GM18909 (cell line): ENCODE measurements around the gene UCKL1.
"Not testable (repeated sequence)": the region's sequence is repeated elsewhere in the genome, so short reads cannot be mapped to it uniquely, and the experiment has no call there.

Experiments used
- ATAC-seq: cut with Tn5 transposase; IDR thresholded peaks from one replicate; pipeline ENCODE4 v1.9.1; 2021; ENCODE audit warnings: mild to moderate bottlenecking; ENCODE audit not compliant: unreplicated experiment, poor library complexity

UCKL1 gene

DNA sequence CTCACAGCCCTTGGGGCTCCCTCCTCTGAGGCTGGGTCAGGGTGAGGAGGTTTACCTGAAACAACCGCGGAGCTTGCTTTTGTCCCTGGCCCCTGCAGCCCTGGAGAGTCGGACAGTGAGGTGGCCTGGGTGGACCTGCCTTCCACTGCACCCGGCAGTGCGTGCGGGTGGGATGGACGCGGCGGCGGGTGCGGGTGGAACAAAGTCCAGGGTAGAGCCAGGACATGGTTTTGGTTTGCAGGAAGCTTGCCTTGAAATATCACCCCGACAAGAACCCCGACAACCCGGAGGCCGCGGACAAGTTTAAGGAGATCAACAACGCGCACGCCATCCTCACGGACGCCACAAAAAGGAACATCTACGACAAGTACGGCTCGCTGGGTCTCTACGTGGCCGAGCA is 27.1 kb downstream of the UCKL1 start:
- no peak for ATAC-seq

DNA sequence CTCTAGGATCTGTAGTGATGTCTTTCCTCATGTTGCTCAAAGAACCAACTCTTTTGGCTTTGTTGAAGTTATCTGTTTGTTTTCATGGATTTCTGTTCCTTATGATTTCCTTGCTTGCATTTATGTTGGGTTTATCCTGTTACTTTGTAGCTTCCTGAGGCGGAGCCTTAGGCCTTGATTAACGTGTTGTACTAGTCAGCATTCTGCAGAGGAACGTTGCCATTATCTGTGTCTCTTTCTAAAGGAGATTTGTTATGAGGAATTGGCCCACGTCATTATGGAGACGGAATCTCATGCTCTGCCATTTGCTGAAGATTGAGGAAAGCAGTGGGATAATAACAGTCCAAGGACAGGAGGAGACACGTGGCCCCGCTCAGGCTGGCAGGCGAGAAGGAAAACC is 29.9 kb downstream of the UCKL1 start:
- no peak for ATAC-seq

DNA sequence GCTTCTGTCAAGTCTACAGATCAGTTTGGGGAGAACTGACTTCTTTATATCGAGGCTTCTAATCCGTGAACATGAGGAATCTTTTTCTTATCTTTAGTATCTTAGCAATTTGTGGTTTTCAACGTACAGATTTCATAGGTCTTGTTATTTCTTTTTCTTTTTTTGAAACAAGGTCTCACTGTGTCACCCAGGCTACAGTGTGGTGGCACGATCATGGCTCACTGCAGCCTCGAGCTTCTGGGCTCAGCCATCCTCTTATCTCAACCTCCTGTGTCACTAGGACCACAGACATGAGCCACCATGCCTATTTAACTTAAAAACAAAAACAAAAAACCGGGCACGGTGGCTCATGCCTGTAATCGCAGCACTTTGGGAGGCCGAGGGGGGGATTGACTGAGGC is 32.0 kb downstream of the UCKL1 start:
- ATAC-seq = no peak

DNA sequence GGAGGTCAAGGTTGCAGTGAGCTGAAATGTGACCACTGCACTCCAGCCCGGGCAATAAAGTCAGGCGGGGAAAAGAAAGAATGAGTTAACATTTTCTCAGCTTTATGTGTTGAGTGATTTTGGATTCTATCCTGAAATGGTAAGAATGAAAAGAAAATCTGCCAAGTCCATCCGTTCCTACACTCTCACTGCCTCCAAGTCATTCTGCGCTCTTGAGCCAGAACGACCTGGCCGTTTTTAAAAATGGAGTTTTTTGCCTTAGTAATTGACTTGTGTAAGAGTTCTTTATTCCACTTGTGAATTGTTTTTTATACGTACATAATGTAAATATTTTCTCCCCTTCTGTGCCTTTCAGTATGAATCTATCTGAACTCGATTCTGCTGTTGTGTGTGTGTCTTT is 32.6 kb downstream of the UCKL1 start:
- no peak for ATAC-seq

DNA sequence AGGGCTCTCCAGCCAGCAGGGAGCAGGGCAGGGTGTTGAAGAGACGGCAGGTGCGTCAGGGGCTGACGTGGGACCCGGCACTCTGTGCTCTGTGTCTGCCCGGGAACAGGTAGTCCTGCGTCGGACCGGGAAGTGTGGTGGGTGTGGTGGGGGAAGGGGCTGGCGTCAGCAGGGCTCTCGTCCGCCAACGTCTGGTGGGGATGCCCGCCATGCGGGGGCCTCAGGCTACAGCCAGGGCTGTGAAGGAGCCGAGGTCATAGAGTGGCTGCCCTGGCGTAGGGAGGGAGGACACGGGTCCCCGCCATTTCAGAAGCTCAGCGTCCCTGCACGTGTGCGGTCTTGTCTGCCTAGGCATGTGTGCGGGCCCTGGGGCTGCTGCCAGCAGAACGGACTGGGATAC is 36.0 kb downstream of the UCKL1 start:
- ATAC-seq = no peak

DNA sequence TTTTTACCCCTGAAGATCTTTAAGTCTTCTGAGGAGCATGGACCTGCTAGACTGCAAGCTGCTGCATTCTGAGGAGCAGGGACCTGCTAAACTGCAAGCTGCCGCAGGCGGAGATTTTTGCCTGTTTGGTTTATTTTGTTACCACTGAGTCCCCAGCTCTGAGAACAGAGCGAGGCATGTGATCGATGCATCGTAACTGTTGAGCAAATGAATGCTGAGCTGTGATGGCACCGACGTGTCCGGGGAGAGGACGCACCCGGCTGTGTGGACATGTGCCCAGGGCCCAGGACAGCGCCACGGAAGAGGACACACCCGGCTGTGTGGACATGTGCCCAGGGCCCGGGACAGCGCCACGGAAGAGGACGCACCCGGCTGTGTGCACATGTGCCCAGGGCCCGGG is 37.1 kb downstream of the UCKL1 start:
- no peak for ATAC-seq

DNA sequence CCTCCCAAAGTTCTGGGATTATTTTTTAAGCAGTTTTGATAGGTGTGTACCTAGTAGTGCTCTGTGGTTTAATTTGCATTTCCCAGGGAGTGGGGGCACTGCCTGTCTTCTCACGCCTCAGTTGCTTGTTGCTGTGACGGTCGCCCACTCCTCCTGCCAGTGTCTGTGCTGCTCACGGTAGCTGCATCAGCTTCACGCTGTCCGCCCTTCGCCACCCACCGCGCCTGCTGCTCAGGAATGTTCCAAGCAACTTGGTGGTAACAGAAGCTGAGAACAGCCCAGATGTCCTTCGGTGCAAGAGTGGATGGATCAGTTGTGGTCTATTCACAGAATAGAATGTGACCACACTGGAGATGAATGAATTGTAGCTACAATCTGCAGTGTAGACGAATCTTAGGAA is 38.4 kb downstream of the UCKL1 start:
- ATAC-seq = no peak

DNA sequence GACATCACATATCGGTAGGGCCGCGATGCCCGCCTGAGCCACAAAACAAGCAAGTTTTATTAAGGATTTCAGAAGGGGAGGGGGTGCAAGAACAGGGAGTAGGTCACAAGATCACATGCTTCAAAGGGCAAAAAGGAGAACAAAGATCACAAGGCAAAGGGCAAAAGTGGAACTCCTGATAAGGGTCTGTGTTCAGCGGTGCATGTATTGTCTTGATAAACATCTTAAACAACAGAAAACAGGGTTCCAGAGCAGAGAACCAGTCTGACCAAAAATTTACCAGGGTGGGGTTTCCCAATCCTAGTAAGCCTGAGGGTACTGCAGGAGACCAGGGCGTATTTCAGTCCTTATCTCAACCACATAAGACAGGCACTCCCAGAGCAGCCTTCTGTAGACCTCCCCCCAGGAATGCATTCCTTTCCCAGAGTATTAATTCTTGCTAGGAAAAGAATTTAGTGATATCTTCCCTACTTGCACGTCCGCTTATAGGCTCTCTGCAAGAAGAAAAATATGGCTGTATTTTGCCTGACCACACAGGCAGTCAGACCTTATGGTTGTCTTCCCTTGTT is 39.8 kb downstream of the UCKL1 start:
- ATAC-seq = not testable (repeated sequence)

DNA sequence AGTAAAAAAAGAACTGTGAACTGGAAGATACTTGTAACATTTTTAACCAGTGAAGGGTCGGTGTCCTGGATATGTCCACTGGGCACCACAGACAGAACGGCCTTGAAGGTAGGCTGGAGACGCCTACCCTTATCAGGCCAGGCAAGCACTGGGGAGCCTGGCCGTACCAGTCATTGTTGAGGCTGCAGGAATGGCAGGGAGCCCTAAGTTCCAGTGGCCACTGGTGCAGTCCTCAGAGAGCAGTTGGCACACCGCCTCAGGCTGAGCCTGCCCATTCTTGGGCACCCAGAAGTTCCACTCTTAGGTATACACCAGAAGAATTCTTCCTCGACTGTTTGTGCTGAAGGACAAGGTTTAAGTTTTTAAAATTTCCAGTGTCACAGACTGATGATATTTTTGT is 40.7 kb downstream of the UCKL1 start:
- no peak for ATAC-seq

DNA sequence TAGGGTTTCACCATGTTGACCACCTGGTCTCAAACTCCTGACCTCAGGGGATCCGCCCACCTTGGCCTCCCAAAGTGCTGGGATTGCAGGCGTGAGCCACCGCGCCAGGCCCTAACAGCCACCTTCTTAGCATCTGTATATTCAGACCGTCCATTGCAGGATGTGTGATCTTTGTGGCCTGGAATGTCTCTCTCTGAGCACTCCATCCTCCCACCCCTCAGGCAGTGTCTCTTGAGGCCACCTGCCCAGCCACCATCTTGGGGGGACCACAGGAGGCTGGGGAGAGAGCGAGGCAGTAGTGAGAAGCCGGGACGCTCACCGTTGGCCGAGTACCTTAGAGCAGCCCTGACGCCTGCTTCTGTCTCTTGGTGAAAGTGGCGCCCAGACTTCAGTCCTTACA is 42.4 kb downstream of the UCKL1 start:
- ATAC-seq = no peak

DNA sequence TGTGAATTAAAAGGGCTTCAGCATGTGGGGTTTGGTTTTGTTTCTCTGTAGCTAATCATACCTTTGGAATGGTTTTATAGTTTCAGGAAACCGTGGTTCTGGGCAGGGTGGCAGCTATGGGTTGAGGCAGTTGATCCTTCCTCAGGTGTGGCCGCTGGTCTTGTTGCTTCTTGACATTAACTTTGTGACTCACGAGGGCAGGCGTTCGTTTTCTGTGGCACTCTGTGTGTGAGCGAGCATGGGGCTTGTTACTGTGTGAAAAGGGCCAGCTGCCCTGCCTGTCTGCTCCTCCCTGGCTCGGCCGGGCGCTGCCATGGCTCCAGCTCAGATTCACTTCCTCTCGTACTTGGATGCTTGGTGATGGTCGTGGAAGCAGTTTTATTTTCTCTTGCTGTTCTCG is 45.0 kb downstream of the UCKL1 start:
- ATAC-seq = no peak

DNA sequence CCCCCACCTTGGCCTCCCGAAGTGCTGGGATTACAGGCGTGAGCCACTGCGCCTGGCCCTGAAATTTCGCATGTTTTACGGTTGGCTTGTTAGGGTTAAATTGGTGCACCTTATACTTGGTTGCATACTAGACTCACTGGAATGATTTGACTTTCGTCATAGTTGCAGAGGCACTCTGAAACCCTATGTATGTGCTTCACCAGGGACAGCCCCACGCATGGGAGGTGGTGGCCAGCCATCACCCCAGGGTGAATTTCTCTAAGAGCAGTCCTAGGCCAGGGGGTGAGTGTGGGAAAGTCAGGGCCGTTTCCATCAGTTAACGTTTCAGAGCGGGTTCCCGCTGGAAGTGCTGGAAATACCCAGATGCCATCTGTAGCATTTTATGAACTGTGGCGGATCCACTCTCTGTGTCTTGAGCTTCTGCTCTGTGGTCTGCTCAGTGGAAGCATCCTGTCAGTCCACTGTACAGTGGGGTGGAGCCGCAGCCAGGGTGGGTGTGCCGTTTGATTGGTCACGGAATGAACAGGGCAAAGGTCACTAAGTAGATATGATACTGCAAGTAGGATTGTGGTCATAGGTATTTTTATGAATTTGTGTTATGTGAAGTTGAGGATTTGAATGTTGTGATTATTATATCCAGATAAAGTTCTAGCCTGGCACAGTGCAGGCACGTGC is 48.1 kb downstream of the UCKL1 start:
- ATAC-seq = no peak

DNA sequence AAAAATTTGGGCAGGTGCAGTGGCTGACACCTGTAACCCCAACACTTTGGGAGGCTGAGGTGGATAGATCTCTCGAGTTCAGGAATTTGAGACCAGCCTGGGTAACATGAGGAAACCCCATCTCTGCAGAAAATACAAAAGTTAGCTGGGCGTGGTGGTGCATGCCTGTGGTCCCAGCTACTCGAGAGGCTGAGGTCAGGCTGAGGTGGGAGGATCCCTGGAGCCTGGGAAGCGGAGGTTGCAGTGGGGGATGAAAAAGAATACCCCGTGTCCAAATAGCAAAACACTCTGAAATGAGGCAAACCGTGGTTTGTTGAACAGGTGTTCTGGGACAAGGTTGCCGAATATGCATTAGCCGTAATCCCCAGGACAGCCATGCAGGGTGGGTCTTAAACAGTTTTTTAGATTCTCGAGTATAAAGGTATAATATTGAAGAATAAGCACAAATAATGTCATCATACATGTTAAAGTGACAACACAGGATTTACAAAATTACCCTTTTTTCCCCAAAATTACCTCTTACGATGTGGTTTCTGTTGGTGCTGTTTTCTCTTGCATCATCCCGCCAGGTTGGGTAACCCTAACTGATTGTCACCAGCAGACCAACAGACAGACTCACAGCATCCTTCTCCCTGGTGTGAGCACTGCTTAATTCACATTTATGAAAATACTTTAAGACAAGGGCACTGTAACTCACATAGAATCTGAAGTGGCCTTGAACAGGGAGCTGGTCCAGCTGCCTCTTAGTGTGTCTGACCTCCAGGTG is 52.2 kb downstream of the UCKL1 start:
- ATAC-seq = no peak

DNA sequence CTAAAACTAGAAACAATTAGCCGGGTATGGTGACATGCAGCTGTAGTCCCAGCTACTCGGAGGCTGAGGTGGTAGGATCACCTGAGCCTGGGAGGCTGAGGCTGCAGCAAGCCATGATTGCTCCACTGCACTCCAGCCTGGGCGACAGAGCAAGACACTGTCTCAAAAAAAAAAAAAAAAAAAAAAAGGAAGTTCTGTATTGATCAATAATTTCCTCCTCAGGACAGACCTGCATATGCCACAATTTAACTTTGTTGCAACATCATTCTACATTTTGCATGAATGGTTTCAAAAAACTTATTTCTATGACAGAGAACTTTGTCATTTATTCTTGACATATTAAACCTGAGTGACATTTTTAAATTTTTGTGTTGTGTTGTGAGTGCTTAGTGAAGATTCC is 55.8 kb downstream of the UCKL1 start:
- no peak for ATAC-seq

DNA sequence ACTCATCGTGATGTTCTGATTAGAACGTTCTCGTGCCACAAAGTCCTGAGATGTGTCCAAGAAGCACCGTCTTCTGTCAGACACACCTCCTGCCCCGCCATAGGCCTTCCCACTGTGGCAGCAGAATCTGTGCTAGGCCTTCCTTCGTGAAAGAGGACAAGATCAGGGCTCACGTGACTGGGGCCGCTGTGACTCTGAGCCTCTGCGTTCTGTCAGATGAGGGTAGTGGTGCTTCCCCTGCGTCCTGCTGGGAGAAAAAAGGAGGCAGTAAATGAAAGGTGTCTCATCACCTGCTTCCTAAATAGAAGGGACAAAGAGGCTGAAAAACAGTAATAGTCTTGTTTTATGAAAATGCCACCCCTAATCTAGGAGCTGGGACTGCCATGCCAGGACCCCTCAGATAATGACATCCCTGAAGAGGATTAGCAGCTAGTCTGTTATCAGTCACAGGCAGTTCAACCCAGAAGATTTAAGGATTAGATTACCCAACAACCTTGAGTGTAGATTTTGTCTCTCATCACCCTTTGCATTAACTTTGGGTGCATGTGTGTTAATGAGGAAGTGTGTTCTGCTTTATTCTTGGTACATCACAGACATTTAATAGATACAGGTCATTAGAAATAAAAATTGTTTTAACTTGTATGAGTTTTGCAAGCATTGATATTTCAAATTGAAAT is 57.2 kb downstream of the UCKL1 start:
- ATAC-seq = no peak

DNA sequence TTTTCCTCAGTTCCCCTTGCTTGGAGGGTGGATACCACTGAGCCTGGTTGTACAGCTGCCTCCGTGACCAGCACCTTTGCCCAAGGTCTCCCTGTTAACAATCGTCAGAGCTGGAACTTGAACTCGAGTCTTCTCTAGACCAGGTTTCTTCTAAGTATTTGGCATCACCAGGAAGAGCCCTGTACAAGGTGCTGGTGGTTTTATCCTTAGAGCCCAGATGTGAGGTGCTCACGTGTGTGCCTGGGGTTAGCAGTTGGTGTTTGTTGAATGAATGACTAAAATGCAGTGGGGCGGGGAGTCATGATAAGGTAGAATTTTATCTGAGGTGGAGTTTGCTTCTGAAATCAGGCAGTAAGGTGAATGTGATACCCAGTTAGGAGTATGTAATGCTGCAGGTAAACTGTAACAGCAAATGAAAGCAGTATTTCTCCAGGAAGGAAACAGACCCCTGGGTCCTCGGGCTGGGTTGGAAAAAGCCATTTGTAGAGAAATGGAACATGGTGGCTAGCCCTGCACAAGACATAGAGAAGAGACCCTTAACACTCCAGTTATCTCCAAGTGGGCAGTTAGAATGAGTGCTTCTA is 58.1 kb downstream of the UCKL1 start:
- ATAC-seq = no peak

DNA sequence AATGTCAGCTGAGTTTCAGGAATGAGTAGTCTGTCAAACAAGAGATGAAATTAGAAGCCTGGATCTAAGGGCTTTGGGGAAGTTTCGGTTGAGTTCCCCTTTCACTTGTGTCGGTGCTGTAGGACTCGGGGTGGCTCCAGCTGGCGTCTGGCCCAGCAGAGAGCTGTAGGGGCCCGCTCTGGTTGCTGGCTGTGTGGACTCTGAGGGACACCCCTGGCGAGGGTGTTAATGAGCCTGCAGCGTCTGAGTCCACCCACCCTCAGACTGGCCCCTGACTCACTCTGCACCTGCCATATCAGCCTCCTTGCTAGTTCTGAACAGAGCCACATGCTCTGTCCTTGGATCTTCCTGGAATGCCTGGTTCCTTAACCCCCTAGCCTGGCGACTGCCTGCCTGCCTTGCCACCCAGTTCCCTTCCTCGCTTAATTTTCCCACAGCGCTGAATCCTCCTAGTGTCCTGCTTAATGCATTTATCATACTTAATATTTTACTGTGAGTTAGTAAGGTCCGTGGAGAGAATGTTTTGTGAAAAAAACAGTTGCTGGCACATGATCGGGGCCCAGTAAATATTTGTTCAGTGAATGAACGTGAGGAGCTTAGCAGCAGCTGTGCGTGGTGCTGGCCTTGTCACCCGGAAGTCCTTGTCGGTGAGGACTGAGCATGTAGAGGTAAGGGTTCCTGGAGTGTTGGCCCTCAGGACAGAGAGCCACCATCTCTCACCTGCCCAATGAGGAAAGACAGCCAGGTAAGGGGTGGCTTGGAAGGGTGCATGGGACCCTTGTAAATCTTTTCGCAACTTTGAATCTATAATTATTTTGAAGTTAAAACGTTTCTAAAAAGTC is 59.7 kb downstream of the UCKL1 start:
- ATAC-seq = no peak

DNA sequence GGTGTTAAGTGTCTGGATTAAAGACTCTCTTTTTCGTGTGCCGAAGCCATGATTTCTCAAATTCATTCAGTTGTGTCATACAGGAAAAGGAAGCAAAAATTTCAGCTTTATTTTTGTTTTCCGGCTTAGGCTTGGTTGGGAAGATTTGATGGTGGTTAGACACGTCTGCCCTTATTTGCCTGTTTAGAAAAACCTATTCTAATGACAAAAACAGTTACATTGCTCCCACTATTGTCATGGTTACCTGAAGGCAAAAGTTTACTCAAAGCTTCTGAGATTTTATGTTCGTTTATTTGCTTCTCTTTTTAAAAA is 60.3 kb downstream of the UCKL1 start:
- ATAC-seq = no peak

DNA sequence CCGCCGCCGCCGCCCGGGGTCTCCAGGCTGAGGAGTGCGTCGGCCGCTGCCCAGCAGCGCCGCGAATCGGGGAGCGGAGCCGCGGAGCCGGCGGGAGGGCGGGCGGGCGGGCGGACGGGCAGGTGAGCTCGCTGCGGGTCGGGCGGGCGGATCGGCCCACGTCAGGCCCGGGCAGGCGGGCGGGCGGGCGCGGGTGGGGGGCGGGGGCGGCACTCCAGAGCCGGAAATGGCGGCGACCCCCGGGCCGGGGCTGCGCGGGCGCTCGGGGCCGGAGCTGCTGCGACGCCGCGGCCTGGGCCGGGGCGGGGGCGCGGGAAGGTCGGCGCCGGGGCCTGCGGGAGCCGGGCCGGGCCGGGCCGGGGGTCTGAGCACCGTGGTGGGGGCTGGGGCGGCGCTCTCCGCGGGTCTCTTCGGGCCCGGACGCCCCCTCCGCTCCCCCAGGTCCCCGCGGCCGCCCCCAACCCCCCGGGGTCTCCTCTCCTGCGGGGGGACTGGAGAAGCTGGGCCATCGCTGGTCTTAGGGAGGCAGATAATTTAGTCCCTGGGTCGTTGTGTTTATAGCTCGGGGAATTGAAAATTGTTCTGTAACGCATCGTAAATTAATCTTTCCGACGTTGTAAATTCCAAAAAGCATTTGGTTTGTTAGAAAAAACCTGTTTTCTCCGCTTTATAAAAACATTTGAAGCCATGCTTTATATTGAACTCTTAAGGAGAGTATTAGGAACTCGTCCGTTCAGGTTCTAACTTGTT is 60.8 kb downstream of the UCKL1 start:
- peak; percentile 24 for ATAC-seq
